Measurements from ENCODE around the gene APOBEC3C. TPM values are rescaled to one million over a fixed set of nuclear protein-coding genes. Genes with fewer than 3 reads are reported as not detected.
"Not testable (repeated sequence)": the region's sequence is repeated elsewhere in the genome, so short reads cannot be mapped to it uniquely, and the experiment has no call there.

The APOBEC3C gene
- 2.5 TPM for total RNA-seq

GRCh38 chr22:39013942-39014722 lies at the start of gene APOBEC3C:
Gene APOBEC3C (plus strand): TSS chr22:39014257. CDS start chr22:39014363, 106 bp downstream.
- ATAC-seq (peak; percentile 88), DNase-seq (ENCODE audit: low spot score) (peak; percentile 58)

GRCh38 chr22:38964306-38964705 lies 49.8 kb upstream of the APOBEC3C start:
- DNase-seq (ENCODE audit: low spot score) = no peak
- no peak for ATAC-seq

GRCh38 chr22:38964989-38965388 lies 49.1 kb upstream of the APOBEC3C start:
- no peak for DNase-seq (ENCODE audit: low spot score)

GRCh38 chr22:38965614-38966379 lies 48.3 kb upstream of the APOBEC3C start:
- no peak for DNase-seq (ENCODE audit: low spot score)
- no peak for ATAC-seq

More at GRCh38 chr22:38964989-38965388, 49.1 kb upstream of the APOBEC3C start:
- ATAC-seq = no peak

GRCh38 chr22:38966380-38966702 lies 47.7 kb upstream of the APOBEC3C start:
- ATAC-seq (no peak), DNase-seq (ENCODE audit: low spot score) (no peak)

- DNase-seq (ENCODE audit: low spot score) (no peak), ATAC-seq (no peak)
These were observed 47.1 kb upstream of the APOBEC3C start for GRCh38 chr22:38966942-38967341.

GRCh38 chr22:38967451-38968450 lies 46.3 kb upstream of the APOBEC3C start:
- ATAC-seq (peak; percentile 23), DNase-seq (ENCODE audit: low spot score) (no peak)

GRCh38 chr22:38968801-38969200 lies 45.3 kb upstream of the APOBEC3C start:
- ATAC-seq (no peak), DNase-seq (ENCODE audit: low spot score) (no peak)

GRCh38 chr22:38970551-38970950 lies 43.5 kb upstream of the APOBEC3C start:
- DNase-seq (ENCODE audit: low spot score) (no peak), ATAC-seq (no peak)

GRCh38 chr22:38971202-38971601 lies 42.9 kb upstream of the APOBEC3C start:
- ATAC-seq = no peak
- no peak for DNase-seq (ENCODE audit: low spot score)

GRCh38 chr22:38971791-38972190 lies 42.3 kb upstream of the APOBEC3C start:
- ATAC-seq (no peak), DNase-seq (ENCODE audit: low spot score) (no peak)

GRCh38 chr22:38972558-38972957 lies 41.5 kb upstream of the APOBEC3C start:
- DNase-seq (ENCODE audit: low spot score) = no peak
- no peak for ATAC-seq

- DNase-seq (ENCODE audit: low spot score) = no peak
These were observed 40.5 kb upstream of the APOBEC3C start for GRCh38 chr22:38973289-38974169.

GRCh38 chr22:38974170-38974825 lies 39.8 kb upstream of the APOBEC3C start:
- DNase-seq (ENCODE audit: low spot score) (no peak), ATAC-seq (no peak)

More at GRCh38 chr22:38973289-38974169, 40.5 kb upstream of the APOBEC3C start:
- peak; percentile 85 for ATAC-seq

GRCh38 chr22:38974826-38975175 lies 39.3 kb upstream of the APOBEC3C start:
- DNase-seq (ENCODE audit: low spot score) = no peak
- no peak for ATAC-seq

- DNase-seq (ENCODE audit: low spot score); ATAC-seq: not testable (repeated sequence)
These were observed 36.8 kb upstream of the APOBEC3C start for GRCh38 chr22:38977289-38977688.

- not testable (repeated sequence) for DNase-seq (ENCODE audit: low spot score); ATAC-seq
These were observed 33.5 kb upstream of the APOBEC3C start for GRCh38 chr22:38980587-38980986.

- peak; percentile 65 for ATAC-seq
These were observed 32.8 kb upstream of the APOBEC3C start for GRCh38 chr22:38981005-38981991.

More at GRCh38 chr22:38981005-38981991, 32.8 kb upstream of the APOBEC3C start:
- no peak for DNase-seq (ENCODE audit: low spot score)
